IPS-NIHi7 (cell line): ENCODE measurements around the gene CD48.

ENCODE experiments used
- DNase-seq: peaks from one replicate; pipeline ENCODE4 v3.0.0; 2012; ENCODE audit warnings: mixed read lengths; ENCODE audit errors: extremely low spot score

The CD48 gene

GRCh38 chr1:160676869-160677597 is 34.6 kb downstream of the CD48 start:
- no peak for DNase-seq

GRCh38 chr1:160675641-160676410 is 35.8 kb downstream of the CD48 start:
- DNase-seq, result peak; percentile 64

- no peak for DNase-seq
These were observed 37.2 kb downstream of the CD48 start for GRCh38 chr1:160674415-160674814.

- no peak for DNase-seq
These were observed 38.6 kb downstream of the CD48 start for GRCh38 chr1:160672789-160673695.

- no peak for DNase-seq
These were observed 39.8 kb downstream of the CD48 start for GRCh38 chr1:160671603-160672517.

- DNase-seq, result no peak
These were observed 40.9 kb downstream of the CD48 start for GRCh38 chr1:160670701-160671100.

- DNase-seq, result no peak
These were observed 41.8 kb downstream of the CD48 start for GRCh38 chr1:160669802-160670201.

GRCh38 chr1:160669276-160669675 is 42.3 kb downstream of the CD48 start:
- DNase-seq, result no peak

GRCh38 chr1:160667896-160668295 is 43.7 kb downstream of the CD48 start:
- DNase-seq, result no peak

GRCh38 chr1:160666079-160666442 is 45.6 kb downstream of the CD48 start:
- no peak for DNase-seq

GRCh38 chr1:160665330-160666078 is 46.1 kb downstream of the CD48 start:
- peak; percentile 41 for DNase-seq

GRCh38 chr1:160664573-160665051 is 47.0 kb downstream of the CD48 start:
- no peak for DNase-seq

GRCh38 chr1:160662910-160663309 is 48.7 kb downstream of the CD48 start:
- DNase-seq, result no peak

GRCh38 chr1:160659566-160659965 is 52.1 kb downstream of the CD48 start:
- DNase-seq, result no peak

GRCh38 chr1:160658814-160659193 is 52.8 kb downstream of the CD48 start:
- no peak for DNase-seq

GRCh38 chr1:160658162-160658813 is 53.3 kb downstream of the CD48 start:
- no peak for DNase-seq

- DNase-seq, result no peak
These were observed 54.3 kb downstream of the CD48 start for GRCh38 chr1:160657250-160657781.

GRCh38 chr1:160656737-160657136 is 54.9 kb downstream of the CD48 start:
- no peak for DNase-seq

- no peak for DNase-seq
These were observed 58.0 kb downstream of the CD48 start for GRCh38 chr1:160653620-160654016.
